GM13977 (cell line): Measurements from ENCODE around the gene ME3.

Experiments
- DNase-seq: peaks from one replicate; pipeline ENCODE4 v3.0.0; 2012; ENCODE audit warnings: low spot score
- CTCF ChIP-seq: IDR thresholded peaks from 2 replicates; pipeline ENCODE4 v1.5.1; 2012; ENCODE audit warnings: mild to moderate bottlenecking, control low read depth; ENCODE audit not compliant: insufficient read depth; ENCODE audit errors: extremely low read depth, missing control alignments
- in situ Hi-C: fragments of 300-500 bp; cut with MboI; formaldehyde crosslinking; loops from one replicate; pipeline ENCODE4 v1.12.0; 2022; ENCODE audit warnings: low sequenced_read_pairs, low pct_unique_long_range_greater_than_20kb, mixed read lengths, inconsistent platforms; ENCODE audit not compliant: unreplicated experiment

The ME3 gene

GRCh38 chr11:86672007-86672621 lies at the start of gene ME3:
ME3 (minus strand) TSS chr11:86672616.
- DNase-seq = peak; percentile 29
- in situ Hi-C loops = no loop called here
- no peak for TF ChIP-seq CTCF

- in situ Hi-C loops = no loop called here
- no peak for DNase-seq
- TF ChIP-seq CTCF = no peak
These were observed 49.6 kb upstream of the ME3 start for GRCh38 chr11:86722006-86722405.

GRCh38 chr11:86720546-86720945 lies 48.1 kb upstream of the ME3 start:
- DNase-seq = no peak
- TF ChIP-seq CTCF = no peak
- in situ Hi-C loops = no loop called here

GRCh38 chr11:86719781-86720463 lies 47.5 kb upstream of the ME3 start:
- no peak for TF ChIP-seq CTCF
- DNase-seq = no peak
- in situ Hi-C loops = no loop called here

GRCh38 chr11:86718999-86719398 lies 46.6 kb upstream of the ME3 start:
- DNase-seq = no peak
- TF ChIP-seq CTCF = no peak
- in situ Hi-C loops = no loop called here

- no peak for TF ChIP-seq CTCF
- no peak for DNase-seq
- in situ Hi-C loops = no loop called here
These were observed 46.1 kb upstream of the ME3 start for GRCh38 chr11:86718521-86718920.
